Iris pigment epithelial cell (primary cell): ENCODE data around the gene IFT43.

Experiments
- DNase-seq: peaks from one replicate; pipeline ENCODE4 v3.0.0-alpha.2; 2011; ENCODE audit warnings: low read depth

Gene IFT43

DNA sequence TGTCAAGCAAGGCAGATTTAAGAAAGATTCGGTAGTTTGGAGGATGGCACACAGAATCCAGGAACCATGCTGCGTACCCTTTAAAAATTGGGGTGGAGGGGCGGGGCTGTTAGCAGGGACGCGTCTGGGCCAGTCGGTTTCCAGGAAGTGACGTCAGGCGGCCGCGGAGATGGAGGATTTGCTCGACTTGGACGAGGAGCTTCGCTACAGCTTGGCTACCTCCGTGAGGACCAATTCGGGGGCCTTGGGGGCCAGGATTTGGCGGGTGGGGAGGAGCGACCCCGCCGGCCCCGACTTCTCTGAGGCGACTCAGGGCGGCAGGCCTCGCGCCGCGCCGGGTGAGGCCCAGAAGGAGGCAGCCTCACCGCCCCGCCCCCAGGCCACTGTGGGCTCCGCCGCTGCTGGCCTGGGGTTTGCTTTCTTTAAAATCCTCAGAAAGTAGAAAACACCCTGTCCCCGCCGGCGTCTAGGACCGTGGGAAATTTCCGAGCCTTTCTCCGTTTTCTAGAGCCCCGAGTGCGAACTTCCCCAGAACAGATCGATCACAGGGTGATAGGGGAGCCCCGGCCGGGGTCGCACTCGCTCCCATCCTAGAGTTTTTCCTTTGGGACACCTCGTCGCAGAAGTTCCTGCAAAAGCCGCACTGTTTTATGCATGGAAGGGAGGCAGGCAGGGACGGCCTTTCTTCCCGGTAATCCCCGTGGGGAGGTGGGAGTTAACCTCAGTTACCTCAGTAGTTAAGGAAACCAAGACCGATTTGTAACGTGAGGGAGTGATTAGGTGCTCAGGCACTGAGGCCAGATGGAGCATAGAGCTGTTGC is at the start of gene IFT43:
TSS of gene IFT43 (plus strand) at position 146 of the 821 bp plus-strand sequence. CDS start at position 170, 24 bp downstream.
- DNase-seq, result peak; percentile 81

DNA sequence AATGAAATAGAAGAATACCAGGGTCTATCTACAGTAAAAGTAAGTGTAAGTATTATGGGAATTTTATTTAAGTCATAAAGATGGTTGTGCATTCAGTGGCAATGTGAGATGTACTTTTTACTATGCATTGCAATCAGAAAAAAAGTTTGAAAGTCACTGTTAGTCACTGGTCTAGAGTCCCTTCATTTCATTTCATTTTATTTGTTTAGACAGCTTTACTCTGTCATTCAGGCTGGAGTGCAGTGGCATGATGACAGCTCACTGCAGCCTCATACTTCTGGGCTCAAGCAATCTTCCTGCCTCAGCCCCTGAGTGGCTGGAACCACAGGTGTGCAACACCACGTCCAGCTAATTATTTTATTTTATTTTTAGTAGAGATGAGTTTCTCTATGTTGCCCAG is 46.4 kb upstream of the IFT43 start:
- no peak for DNase-seq

DNA sequence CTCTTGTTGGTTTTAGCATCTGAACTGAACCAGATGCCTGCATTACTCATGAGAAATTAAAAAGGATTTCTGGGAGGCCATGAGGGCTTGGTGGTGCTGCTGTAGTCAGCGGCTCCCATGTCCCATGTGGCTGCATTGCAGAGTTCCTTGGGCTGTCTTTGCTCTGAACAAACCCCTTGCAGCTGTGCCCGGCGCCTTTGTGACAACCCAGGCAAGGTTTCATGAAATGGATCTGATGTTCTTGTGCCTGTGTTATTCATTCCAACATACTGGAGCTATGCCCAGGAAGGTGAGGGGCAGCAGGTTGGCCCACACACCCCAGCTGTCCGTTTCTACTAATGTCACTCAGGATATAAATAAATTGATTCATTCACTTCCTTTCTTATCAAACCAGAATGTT is 44.5 kb upstream of the IFT43 start:
- DNase-seq, result peak; percentile 46

DNA sequence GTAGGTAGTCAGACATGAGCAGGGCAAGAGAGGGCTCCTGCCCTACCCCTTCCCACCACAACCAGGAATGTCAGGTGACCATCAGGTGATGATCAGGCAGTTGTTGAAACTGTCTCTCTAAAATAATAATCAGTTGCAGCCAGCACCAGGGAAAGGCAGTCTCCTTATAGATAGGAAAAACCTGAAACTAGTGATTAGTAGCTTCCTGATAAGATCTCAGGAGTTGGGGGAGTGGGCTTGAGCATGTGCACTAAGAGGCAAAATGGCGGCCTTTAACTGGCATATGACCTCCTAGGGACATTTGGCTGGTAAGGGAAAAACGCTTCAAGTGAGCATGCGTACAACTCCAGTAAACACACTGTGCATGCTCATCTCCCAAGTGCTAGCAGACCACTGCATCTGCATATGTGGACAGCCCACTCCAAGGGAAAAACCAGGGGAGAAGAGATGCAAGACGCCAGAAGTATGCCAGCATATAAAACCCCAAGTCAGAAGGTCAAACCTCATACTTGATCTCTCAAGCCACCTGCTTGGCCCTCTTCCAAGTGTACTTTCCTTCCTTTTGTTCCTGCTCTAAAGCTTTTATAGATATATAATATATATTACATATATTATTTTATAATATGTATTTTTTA is 40.8 kb upstream of the IFT43 start:
- no peak for DNase-seq

DNA sequence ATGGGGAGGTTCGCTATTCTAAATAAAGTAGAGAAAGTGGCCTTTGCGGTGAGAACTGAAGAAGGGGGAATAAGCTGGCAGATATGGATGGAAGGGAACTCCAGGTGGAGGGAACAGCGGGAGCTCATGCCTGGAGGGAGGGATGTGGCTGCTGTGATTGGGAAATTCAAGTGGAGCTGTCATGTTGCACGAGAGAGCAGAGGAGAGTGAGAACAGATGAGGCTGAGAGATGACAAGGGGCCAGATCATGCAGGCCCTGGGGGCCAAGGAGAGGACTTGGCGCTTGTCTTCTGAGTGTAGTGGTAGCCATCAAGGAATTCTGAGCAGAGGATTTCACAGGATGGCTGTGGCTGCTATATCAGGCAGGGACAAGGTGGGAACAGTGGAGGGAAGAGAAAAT is 38.8 kb upstream of the IFT43 start:
- DNase-seq, result no peak

DNA sequence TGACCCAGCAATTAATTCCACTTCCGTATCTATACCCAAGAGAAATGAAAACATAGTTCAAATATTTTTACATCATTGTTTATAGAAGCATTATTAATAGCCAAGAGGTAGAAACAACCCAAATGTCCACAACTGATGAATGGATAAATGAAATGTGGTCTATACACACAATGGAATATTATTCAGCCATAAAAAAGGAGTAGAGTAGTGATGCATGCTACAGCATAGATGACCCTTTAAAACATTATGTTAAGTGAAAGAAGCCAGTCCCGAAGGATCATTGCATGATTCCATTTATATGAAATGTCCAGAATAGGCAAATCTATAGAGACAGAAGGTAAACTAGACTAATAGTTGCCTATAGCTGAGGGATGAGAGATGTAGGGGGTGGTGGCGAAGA is 33.1 kb upstream of the IFT43 start:
- DNase-seq, result no peak

DNA sequence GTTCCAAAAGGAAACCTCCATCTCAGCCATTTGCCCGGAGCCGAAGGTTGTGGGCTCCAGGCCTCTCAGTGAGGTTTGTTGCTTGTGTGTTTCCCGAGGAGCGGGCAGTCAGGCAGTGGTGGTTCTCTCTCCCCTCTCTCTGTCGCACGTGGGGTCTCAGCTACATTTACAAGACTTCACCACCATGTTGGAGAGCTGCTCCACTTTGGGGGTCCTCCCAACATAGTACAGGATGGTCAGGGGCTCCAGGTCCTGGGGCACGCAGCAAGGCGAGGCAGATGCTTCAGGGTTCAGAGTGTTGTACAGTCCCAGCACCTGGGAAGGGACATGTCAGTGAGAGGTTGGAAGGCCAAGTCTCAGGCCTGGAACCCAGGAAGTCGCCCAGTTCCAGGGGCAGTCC is 26.5 kb upstream of the IFT43 start:
- no peak for DNase-seq

DNA sequence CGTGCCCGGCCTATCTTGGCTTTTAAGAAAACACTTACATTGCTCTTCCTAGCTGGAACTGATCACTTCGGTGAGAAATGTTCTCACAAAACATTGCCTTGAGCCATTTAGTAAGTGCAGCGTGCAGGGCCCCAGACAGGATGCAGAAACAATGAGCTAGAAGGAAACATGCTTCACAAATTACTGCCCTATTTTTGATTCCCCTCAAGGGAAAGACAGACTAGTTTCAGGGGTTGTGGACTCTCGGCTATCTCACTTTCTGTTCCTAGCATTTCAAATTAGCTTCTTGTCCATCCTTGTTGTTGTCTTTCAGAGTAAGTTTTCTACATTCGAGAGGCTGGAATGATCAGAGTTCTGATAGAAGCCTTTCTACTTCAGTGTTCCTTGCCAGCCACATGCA is 25.3 kb upstream of the IFT43 start:
- no peak for DNase-seq

DNA sequence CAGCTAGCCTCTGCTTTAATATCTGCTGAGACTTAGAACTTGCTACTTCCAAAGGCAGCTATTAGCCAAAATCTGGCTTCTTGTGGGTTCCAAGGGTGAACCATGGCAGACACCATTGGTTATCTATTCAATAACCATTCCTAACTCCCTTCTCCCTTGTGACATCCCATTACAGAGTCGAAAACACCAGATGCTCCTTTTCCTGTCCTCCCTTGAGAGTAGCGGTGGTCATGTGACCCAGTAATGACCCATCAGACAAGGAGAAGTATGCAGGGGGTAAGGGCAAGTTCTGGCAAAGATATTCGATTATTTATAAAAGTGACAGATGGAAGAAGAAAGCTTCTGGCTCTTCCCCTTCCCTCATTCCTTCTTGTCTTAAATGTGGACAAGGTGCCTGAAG is 23.9 kb upstream of the IFT43 start:
- no peak for DNase-seq

DNA sequence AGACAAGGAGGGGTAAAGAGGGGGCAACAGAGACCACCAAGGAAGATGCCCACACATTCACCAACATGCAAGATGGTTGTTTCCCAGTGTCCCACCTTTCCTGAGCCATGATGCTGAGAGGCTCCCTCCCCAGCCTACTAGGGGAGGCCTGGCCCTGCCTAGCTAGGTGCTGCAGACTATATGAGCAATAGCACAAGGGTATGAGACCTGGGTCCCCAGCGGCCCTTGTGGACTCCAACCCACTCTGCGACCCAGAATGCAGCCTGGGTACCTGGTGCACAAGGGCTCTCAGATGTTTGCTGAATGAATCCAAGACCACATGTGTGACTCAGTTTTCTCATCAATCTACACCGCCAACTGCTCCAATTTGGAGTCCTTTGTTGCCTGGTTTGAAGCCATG is 17.7 kb upstream of the IFT43 start:
- DNase-seq, result no peak

DNA sequence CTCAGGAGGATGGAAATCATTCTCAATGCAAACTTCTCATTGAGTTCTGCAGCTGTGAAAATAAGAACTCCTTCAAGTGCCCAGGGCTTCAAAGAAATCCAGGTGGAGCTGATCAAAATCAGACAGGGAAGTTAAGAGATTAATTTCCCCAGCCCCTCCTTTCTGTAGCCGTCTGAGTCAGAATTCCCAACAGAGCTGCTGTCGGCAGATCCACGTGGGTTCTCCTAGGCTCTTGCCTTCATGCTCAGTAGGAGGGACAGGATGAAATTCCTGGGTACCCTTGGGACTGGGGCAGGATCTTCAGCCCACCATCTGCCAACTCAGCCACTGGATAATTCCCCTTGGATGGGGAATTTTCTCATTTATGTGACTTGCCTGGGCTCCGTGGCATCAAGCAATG is 17.1 kb upstream of the IFT43 start:
- peak; percentile 21 for DNase-seq

DNA sequence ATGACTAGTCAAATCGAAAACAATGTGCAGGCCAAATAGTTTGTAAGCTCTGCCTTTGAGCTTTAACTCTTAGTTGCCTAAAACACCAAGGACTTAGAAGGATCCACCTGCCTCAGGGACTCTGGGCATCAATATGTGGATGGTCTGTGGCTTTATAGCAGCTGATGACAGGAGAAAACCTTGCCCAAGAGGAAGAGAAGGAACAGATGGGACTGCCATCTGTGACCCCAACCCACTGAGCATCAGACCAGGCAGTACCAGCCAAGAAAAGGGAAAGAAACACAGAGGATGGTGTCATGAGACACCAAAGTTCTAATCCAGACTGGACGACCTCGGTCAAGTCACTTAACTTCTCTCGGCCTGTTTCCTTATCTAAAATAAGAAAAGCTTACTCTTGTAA is 16.4 kb upstream of the IFT43 start:
- no peak for DNase-seq

DNA sequence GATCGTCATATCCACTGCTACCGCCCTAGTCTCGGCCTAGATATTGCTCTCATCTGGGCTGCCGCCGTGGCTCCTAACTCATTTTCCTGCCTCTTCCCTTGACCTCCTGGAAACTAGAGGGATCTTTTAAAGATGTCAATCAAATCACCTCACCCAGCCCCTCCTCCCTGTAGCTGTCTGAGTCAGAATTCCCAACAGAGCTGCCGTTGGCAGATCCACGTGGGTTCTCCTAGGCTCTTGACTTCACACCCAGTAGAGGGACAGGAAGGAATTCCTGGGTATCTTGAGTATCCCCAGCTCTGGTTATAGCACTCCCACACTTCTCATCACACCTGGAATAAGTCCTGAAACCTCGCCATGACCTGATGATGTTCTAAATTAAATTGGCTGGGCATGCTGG is 15.7 kb upstream of the IFT43 start:
- peak; percentile 21 for DNase-seq

DNA sequence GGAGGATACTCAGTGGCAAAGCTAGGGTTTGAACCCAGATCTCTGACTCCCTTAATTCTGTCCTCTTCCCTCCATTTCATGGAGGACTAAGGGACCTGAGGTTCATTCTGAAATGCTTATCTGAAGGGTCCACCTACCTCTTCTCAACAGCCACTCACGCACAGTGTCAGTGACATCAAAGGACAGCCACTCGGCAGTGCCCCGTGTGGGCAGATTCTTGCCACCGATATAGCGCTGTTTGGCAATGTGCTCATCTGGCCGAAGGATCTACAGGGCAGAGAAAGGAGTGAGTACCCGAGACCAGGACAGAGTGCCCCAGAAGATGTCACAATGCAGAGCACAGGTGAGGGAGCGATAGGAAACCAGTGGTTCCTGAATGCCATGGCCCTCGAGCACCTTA is 14.6 kb upstream of the IFT43 start:
- DNase-seq, result no peak

DNA sequence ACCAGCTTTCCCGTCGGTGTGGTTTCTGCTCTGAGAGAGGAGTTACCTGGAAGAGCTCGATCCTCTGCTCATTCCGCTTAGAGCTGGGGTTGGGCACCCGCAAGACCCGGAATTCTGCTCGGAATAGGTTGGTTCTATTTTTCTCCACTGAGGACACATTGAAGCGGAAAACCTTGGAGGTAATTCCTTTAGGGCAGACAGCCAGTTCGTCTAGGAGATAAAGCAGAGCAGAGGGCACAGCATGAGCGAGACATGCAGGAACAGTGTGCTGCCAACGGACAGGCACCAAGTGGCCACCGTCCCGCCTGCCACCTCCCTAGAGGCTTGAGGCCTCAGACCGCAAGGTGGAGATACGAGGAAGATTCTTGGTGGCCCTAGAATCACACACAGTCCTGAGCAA is 14.1 kb upstream of the IFT43 start:
- no peak for DNase-seq

DNA sequence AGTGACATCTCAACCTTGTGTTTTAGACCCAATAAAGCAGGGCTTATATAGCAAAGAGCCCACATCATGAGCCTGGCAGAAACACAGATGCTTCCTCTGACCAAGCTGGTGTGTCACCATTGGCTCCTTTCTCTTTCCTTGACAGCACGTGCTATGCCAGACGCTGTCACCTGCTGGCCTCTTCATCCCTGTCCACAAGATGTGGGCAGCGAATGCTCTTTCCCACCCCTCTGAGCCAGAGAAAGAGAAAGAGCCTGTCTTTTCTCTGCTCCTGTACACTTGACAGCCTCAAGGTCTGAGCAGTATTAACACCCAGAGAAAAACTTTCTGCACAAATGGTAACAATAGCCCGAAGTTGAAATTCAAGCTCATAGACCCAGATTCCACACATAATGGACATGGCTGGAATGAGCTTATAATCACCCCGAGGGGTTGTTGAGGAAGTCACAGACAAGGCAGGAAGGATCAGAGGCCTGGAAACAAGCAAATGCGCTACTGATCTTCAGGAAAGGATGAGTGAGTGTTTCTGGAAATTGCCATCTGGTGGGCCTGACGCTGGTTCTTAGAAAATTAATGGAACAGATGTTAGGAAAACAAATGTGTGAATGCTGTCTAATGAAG is 12.7 kb upstream of the IFT43 start:
- DNase-seq, result no peak

DNA sequence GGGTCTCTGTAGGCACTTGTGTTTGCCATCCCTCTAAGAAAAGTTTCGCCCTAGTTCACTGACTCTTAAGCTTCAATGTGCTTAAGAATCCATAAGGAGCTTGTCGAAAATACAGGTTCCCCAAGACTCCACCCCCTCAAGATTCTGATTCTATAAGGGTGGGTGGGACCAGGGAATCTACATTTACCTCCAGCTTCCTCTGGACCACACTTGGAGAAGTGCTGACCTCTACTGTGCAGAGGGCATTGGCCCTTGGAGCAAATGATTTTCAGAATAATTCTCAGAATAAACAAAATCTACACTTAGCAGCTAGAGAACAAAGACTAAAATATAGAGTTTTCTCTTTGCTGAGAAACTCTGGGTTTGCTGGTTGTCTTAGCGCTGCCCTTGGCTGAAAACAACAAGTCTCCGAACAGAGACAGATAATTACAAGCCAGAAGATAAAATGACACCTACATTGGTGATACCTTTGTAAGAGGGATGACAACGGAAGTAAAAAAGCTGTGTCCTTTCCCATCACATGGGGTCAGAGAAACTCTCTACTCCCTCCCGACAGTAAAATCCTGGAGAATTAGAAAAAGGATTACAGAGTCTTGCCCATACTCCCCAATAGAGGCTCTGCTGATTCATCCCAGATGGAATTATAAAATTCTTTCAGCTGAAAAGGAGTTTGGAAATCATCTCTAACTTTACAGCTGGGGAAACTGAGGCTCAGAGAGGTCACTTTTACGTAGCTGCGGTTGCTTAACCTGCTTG is 8.6 kb upstream of the IFT43 start:
- DNase-seq, result no peak

DNA sequence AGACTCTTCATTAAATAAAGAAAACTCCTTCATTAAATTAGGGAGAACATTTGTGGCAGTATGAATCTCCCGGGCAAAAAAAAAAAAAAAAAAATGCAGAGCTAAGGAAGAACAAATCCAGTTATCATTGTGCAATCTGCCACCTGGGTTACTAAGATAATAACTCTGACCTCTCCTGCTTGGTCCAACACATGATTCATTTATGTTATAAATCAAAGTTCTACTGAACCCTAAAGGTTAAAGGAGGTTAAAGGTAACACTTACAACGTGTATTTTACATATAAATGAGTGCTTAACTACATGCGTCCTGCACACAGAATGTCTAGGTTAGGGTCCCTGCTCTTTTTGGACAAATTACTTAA is 8.0 kb upstream of the IFT43 start:
- peak; percentile 30 for DNase-seq

DNA sequence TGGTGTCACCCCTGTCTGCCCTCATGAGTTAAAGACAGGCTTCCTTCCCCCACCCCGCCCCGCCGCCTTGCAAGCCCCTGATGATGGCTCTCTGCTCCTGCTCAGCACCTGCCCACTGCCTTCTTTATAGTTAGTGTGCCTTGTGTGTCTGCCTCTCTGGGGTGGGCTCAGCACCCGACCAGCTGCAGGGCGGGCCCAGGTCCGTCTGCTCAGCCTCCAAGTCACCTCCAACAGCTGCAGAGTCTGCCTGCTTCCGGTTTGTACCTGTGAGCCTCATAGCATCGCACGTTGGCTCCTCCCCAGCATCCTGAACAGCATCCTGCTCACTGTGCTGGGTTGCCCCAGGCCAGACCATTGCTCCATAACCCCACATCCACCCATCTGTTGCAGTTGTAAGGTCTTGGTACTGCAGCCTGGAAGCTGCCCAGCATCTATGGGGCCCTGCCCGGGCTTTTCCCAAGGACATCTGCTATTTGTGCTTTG is 7.3 kb upstream of the IFT43 start:
- DNase-seq, result no peak

DNA sequence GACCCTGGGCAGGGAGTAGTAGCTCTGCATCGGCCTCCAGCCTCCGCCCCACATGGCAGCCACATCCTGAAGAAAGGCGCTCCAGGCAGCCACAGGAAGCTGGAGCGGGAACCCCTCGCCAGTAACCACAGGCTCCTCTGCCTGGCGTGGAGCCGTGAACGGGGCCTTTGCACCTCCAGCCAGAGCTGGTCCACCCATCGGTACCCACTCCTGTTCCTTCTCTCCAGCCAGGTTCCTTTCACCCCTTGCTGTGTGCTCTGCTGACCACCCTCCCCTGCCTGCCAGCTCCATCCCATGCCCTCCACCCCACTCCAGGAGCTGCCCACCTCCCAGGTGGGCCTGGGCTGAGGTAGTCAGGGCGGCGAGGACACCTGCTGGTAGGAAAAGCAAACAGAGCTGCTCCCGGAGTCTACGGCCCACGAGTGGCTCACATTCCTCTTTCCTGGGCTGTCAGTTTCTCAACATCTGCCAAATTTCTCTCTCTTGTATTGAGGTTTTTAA is 6.4 kb upstream of the IFT43 start:
- DNase-seq, result peak; percentile 62

DNA sequence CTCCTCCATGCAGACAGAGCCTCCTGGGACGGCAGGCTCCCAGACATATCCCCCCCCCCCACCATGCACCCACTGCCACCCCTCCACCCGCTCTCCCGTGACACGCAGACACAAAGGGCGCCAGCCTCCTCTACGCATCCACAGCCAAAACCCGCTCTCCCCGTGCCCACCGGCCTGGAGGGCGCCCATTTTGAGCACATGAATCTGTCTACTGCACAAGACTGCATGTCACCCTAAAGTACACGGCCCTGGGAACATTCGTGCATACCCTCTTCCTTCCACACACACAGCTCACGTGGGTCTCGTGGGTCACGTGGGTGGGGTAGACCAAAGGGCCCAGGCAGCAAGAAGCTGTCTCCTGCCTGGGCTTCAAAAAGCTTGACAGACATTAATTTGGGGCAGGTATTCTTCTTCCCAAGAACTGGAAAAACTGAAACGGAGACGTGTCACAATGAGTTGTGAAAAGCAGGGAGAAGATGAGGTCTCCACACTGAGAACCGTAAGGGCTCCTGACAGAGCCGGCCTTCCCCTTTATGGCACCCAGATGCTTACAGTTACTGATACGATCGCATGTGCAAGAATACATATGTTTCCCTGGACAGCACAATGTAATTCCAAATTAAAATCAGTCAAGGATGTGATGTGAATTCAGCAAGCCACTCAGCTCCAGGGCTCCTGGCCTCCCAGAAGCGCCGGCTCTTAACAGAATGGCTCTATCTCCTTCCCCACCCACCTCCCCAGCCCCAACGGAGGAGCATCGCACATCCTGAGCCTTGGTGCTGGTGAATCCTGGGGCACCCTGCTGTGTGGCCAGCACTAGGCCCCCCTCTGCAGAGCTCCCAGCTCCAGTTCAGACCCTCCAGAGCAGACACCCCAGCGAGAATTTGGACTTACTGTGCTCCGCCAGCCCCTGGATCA is 5.7 kb upstream of the IFT43 start:
- DNase-seq, result no peak
